ENCODE data around the gene IL3RA. TPM values are rescaled to one million over a fixed set of nuclear protein-coding genes. Genes with fewer than 3 reads are reported as not detected.
"Not testable (repeated sequence)": the region's sequence is repeated elsewhere in the genome, so short reads cannot be mapped to it uniquely, and the experiment has no call there.

The IL3RA gene
- total and polyA plus RNA-seq, 12 donors, result 4.5 to 20.8 (median 5.3) TPM

DNA sequence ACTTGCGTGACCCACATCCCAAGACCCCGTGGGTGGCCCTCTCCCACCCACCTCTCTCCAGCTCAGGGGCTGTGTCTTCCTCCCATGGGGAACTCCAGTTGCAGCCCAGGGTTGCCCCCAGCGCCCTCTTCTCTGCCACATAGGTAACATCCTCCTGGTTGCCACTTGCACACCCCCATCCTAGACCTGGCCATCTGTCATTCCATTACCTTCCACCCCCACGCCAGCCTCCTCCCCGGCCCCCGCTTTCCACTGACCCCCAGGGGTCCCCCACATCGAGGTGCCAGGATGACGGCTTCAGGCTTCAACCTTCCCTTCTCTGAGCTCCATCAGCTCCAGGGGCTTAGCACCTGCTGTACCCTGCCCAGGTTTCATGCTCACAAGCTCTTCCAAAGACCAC is 28.1 kb upstream of the IL3RA start:
- Histone ChIP-seq H3K4me3 (no peak overlapping the region), H3K36me3 (peaks cover 0 to 34% (median 0%) of the 10 kb centered on the region in 9 donors), H3K9me3 (peaks cover 0 to 6% (median 0%) of the 10 kb centered on the region in 11 donors), H3K27ac (no peak overlapping the region), H3K4me1 (no peaks in the 10 kb centered on the region), H3K27me3 (no peaks in the 10 kb centered on the region)
- 96 to 97% methylated on average over 8 of the region's 8 CpGs for WGBS, 2 donors
- no peak for TF ChIP-seq CTCF (IDR thresholded peaks at IDR 0.05)
- DNase-seq (no peak), ATAC-seq (no peak)
- intact Hi-C loops (cut with DNase I), result no loop called here

DNA sequence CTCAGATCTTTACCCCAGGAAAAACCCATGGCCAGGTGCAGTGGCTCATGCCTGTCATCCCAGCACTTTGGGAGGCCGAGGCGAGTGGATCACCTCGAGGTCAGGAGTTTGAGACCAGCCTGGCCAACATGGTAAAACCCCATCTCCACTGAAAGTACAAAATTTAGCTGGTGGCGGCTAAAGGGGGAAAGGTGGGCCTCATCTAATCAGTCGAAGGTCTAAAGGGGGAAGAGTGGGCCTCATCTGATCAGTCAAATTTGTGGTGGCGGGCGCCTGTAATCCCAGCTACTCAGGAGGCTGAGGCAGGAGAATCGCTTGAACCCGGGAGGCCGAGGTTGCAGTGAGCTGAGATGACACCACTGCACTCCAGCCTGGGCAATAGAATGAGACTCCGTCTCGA is 27.7 kb upstream of the IL3RA start:
- H3K4me1 ChIP-seq; DNase-seq; H3K9me3 ChIP-seq; intact Hi-C loops (cut with DNase I); H3K27ac ChIP-seq; H3K27me3 ChIP-seq; H3K4me3 ChIP-seq; ATAC-seq: not testable (repeated sequence)
- WGBS, 2 donors, result 82 to 87% methylated on average over 12 of the region's 12 CpGs
- peaks cover 0 to 29% (median 0%) of the 10 kb centered on the region in 9 donors for H3K36me3 ChIP-seq

- no peak for DNase-seq
- 90 to 93% methylated on average over 7 of the region's 7 CpGs for WGBS, 2 donors
- Histone ChIP-seq H3K27ac (no peak overlapping the region), H3K36me3 (peaks cover 0 to 9% (median 0%) of the 10 kb centered on the region in 9 donors), H3K9me3 (no peaks in the 10 kb centered on the region), H3K27me3 (no peaks in the 10 kb centered on the region), H3K4me3 (no peak overlapping the region), H3K4me1 (no peaks in the 10 kb centered on the region)
- ATAC-seq, result no peak
- intact Hi-C loops (cut with DNase I), result no loop called here
- no peak for TF ChIP-seq CTCF (IDR thresholded peaks at IDR 0.05)
Observed at GRCh38 chrX:1313788-1314187, 22.8 kb upstream of the IL3RA start.

DNA sequence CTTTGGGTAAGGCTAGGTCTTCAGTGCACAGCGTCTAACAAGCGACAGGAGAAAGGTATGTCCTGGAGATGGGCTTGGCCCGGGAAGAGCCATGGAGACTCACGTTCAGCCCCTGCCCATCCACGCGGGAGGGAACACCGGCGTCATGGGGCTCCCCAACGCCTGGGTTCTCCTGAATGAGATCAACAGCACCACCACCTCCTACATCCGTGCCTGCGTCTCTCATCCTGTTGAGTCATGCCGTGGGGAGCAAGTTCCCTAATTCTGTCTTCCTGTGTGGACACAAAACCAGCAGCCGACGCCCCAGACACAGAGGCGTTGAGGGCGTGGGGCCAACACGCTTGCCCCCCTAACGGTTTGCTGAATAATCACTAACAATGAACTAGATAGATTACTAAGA is 20.1 kb upstream of the IL3RA start:
- Histone ChIP-seq H3K9me3 (no peaks in the 10 kb centered on the region), H3K27ac (peak overlapping the region in 1 of 10 donors; percentile 77), H3K4me3 (peak overlapping the region in 1 of 10 donors; percentile 13), H3K36me3 (no peaks in the 10 kb centered on the region), H3K4me1 (peaks cover 0 to 10% (median 0%) of the 10 kb centered on the region in 9 donors), H3K27me3 (peaks cover 0 to 4% (median 0%) of the 10 kb centered on the region in 7 donors)
- 63 to 68% methylated on average over 18 of the region's 18 CpGs for WGBS, 2 donors
- intact Hi-C loops (cut with DNase I), result no loop called here
- ATAC-seq, result peak; percentile 67 to 96 (median 87)
- no peak for TF ChIP-seq CTCF (IDR thresholded peaks at IDR 0.05)
- peak; percentile 48 to 55 for DNase-seq

DNA sequence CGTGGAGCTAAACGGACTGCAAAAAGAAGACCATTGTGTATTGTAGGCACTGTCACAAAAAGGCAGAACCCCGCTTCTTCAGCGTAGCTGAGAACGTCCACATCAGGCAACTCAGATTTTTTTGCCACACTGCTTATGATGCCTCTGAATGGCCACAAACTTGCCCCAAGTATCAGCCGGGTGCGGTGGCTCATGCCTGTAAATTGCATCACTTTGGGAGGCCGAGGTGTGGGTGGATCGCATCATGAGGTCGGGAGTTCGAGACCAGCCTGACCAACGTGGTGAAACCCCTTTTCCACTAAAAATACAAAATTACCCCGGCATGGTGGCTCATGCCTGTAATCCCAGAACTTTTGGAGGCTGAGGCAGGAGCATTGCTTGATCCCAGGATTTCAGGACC is 14.9 kb upstream of the IL3RA start:
- WGBS, 2 donors, result 75 to 78% methylated on average over 13 of the region's 13 CpGs
- no peak overlapping the region for H3K4me3 ChIP-seq
- no peak for TF ChIP-seq CTCF (IDR thresholded peaks at IDR 0.05)

More for the DNA sequence above, 14.9 kb upstream of the IL3RA start:
- Histone ChIP-seq H3K27me3 (peaks cover 0 to 5% (median 0%) of the 10 kb centered on the region in 7 donors), H3K27ac (no peak overlapping the region), H3K36me3 (no peaks in the 10 kb centered on the region), H3K4me1 (peaks cover 0 to 16% (median 0%) of the 10 kb centered on the region in 9 donors), H3K9me3 (no peaks in the 10 kb centered on the region)
- ATAC-seq, result no peak
- intact Hi-C loops (cut with DNase I), result no loop called here
- no peak for DNase-seq
